Measurements from ENCODE around the gene OR10D3. TPM values are rescaled to one million over a fixed set of nuclear protein-coding genes. Genes with fewer than 3 reads are reported as not detected.
"Not testable (repeated sequence)": the region's sequence is repeated elsewhere in the genome, so short reads cannot be mapped to it uniquely, and the experiment has no call there.

Gene OR10D3, protein sequence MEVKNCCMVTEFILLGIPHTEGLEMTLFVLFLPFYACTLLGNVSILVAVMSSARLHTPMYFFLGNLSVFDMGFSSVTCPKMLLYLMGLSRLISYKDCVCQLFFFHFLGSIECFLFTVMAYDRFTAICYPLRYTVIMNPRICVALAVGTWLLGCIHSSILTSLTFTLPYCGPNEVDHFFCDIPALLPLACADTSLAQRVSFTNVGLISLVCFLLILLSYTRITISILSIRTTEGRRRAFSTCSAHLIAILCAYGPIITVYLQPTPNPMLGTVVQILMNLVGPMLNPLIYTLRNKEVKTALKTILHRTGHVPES
- total RNA-seq (2014; rRNA removed; shearing (Covaris generic)), result not detected in 2 replicates

DNA sequence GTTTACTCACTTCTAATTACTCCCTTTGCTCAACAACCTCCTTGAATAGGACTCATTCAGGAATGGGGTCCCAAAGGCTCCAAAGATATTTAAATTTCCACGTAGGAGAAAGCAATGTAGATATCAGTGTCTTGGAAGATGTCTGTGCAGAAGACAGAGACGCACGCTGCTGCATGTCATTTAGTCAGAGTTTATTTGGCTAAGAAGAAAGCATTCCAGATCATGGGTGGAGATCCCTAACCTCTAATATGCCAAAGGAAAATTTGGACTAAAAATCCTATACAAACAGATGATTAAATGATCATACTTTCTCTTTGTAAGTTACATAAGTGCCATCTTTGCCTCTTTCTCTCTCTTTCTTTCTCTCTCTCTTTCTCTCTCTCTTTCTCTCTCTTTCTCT, at the start of gene OR10D3:
Gene OR10D3, plus strand, starts transcription at position 278 of the 400 bp plus-strand sequence. CDS start 1,925 bp downstream, outside the sequence.
- DNase-seq (ENCODE audit: low spot score), result no peak

DNA sequence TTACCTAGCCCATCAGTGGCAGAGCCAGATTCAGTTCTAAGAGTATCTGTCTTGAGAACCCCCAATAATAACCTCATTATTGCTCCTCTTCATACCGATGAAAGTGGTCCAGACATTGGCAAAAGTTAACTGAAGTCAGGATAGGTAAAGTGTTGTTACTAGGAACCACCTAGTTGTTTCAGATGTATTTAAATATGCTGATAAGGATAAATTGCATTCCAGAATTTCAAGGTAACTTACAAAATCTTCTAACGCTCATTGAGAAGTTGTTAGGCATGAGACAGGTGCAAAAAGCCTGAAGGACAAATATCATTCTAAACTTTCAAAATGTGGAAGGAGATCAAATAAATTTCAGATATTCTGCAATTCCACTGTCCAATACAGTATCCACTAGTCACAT, 40.1 kb upstream of the OR10D3 start:
- DNase-seq (ENCODE audit: low spot score), result no peak

DNA sequence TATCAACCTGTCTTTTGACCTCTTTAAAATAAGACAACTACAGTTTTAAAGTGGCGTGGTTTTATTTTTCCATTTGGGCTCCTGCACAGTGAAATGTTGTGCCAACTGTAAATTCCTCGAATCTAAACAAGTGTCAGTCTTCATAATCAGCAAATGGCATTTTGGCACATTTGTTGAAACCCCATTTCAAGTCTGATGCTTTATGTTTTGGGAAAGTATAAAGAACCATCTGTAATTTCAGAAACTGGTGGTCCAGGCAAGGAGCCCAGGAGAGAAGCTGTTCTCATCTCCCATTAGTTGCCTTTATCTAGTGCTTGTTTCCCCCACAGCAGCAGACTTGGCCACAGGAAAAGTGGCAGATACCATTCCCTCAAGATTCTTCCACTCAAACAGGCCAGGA, 35.2 kb upstream of the OR10D3 start:
- DNase-seq (ENCODE audit: low spot score), result no peak

DNA sequence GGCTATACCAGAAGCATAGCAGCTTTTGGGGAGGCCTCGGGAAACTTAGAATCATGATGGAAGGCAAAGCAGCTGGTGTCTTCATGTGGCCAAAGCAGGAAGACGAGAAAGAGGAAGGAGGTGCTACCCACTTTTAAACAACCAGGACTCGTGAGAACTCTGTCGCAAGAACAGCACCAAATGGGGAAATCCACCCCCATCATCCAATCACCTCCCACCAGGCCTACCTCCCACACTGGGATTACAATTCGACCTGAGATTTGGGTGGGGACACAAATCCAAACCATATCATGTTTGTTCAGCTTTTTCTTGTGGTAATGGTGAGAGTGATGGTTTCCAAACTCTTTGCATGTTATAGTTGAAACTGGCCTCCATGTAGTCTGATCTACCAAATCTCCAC, 32.5 kb upstream of the OR10D3 start:
- no peak for DNase-seq (ENCODE audit: low spot score)

DNA sequence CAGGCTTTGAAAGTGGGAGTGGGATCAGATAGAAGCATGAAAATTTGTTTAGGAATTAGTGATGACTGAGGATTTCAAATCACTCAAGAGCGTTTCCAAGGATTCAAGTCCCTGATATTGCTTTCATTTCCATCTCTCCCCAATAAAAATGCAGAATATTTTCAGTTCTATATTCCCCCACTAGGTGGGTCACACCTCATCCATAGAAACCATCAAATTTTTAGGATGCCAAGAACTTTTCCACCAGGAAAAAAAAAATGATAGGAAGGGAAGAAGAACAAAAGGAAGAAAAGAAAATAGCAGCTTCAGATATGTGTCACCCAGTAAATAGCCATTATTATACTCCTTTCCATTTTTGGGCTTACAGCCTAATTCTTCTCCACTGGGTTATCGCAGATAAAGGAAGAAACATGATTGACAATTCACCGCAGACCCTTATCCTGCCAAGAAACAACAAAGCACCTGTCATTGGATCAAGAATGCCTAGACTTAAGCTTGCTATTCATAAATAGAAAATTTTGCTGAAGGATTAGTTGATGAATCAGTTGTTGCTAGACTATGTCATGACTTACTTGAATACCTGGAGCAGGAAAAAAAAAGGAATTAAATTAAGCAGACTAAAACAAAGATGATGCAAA, 30.3 kb upstream of the OR10D3 start:
- no peak for DNase-seq (ENCODE audit: low spot score)

DNA sequence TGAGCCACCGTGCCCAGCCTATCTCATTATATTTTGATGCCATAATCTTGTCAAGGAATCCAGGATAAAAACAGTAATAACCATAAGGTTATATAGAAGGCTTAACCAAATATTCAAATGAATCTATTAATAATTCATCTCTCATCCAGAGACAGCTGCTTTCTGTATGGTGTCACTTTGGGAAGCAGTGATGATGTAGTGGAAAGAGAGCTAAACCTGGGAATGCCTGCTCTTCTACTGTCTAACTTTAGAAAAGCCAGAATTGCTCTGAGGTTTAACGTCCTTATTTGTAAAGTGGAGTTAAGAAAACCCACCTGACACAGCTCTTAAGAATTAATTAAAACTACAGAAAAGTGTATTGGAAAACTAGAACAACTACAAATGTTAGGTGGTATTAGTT, 29.3 kb upstream of the OR10D3 start:
- DNase-seq (ENCODE audit: low spot score), result no peak

DNA sequence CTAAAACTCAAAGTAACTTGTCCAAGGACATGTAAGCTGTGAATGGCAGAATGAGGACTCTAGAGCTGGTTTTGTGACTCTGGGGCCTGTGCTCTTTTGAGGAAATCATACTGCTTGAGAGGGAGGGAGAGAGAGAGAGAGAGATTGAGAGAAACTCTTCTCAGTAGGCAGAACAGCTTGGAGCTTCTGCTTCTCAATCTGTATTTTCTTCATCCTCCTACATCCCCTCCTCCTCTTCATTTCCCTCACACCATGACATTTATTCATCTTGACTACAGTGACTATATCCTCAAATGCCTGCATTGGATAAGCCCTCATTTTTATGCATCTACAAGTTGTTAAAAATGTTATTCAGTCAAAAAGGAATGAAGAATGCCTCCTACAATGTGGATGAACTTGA, 23.7 kb upstream of the OR10D3 start:
- no peak for DNase-seq (ENCODE audit: low spot score)

DNA sequence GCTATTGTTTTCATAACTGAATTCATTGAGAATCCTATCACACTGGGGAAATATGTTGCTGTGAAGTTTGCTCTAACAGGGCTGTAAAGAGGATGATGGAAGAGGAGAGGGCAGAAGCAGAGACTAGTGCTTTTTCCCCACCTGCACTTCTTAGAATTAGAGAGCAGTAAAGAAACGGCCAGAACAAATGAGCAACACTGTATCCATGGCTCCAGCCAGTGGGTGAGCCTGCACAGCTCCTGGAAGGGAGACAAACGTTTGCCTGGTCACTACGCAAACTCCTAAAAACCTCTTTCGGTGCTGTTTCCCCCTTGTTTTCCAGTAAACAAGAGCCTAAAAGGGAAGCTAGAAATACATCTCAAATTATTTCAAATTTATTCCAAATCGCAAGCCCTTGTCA, 22.2 kb upstream of the OR10D3 start:
- DNase-seq (ENCODE audit: low spot score), result no peak

DNA sequence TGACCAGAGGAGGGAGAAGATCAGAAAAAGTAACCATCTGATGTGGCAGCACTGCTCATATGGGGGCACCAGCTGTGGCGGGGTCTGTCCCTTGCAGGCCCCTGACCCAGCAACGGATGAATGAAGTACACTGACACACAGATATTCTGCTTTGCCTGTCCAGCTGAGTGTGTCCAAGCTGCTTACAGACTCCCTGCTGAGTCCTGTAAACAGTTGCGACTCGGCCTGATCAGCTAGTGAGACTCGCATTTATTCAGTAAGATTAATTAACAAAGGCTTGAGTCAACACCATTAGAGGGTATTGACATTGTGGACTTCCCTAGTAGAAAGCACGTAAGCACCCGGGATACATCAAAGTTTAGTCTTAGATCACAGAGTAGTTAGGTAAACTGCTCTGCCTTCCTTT, 15.3 kb upstream of the OR10D3 start:
- no peak for DNase-seq (ENCODE audit: low spot score)

DNA sequence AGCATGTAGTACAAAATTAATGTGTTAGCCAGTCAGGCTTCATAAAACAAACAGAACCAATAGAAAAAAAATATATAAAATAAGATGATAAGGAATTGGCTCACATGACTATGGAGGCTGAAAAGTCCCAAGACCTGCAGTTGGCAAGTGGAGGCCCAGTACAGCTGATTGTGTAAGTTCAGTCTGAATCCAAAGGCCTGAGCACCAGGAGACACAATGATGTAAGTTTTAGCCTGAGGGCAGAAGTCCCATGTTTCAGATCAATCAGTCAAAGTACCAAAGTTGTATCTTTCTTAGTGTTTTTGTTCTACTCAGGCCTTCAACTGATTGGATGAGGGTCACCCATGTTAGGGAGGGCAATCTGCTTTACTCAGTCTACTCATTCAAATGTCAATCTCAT, 14.3 kb upstream of the OR10D3 start:
- DNase-seq (ENCODE audit: low spot score), result no peak

DNA sequence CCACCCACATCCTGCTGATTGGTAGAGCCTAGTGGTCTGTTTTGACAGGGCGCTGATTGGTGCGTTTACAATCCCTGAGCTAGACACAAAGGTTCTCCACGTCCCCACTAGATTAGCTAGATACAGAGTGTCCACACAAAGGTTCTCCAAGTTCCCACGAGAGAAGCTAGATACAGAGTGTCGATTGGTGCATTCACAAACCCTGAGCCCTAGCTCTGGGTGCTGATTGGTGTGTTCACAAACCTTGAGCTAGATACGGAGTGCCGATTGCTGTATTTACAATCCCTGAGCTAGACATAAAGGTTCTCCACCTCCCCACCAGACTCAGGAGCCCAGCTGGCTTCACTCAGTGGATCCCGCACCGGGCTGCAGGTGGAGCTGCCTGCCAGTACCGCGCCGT, 12.8 kb upstream of the OR10D3 start:
- not testable (repeated sequence) for DNase-seq (ENCODE audit: low spot score)

DNA sequence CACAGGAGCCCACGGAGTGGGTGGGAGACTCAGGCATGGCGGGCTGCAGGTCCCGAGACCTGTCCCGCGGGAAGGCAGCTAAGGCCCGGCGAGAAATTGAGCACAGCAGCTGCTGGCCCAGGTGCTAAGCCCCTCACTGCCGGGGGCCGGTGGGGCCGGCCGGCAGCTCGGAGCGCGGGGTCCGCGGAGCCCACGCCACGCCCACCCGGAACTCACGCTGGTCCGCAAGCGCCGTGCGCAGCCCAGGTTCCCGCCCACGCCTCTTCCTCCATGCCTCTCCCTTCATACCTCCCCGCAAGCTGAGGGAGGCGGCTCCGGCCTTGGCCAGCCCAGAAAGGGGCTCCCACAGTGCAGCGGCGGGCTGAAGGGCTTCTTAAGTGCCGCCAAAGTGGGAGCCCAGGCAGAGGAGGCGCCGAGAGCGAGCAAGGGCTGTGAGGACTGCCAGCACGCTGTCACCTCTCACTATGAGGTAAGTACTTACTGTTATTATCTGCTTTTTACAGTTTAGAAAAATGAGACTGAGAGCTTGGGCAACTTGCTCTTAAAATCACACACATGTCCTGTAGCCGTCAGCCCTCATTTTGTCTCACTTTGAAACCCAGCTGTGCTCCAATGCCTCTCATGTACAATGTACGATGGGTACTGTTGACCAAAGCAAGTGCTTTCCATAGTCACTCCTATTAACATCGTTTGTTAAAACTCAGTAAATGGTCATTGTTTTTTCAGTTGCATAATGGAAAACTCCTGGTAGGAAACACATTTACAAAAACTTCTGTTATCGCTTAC, 12.2 kb upstream of the OR10D3 start:
- DNase-seq (ENCODE audit: low spot score), result no peak

DNA sequence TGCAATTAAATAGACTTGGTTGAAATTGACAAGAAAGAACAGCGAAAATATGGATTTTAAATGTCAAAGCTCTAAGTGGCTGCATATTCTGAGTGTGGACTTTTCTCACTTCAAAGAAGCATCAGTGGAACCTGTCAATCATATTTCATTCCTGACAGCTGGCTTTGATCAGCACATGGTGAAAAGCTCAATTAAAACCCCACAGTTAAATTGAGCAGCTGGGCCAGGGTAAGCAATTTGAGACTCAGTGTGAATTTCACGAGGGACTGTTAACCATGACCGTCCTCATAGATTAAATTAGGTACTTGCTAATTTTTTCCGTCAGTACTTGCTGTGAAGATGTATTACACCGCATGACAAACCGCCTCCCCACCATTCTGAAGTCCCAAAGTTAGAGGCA, 11.0 kb upstream of the OR10D3 start:
- no peak for DNase-seq (ENCODE audit: low spot score)

DNA sequence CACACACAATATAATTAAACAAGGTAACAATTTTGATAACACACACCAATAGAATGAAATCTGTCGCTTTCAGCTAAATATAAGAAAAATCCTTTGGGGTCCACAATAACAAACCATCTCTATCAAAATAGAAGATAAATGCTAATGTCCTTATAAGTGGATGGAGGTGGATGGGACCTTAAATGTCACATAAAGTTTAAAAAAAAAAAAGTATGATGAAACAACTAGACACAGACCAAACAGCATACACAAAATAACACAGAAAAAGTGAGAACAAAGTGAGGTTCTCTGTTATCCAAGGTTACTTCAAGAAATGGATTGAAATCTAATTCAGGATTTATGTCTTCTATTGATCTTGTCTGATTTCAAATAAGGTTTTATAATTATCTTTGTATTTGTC, 10.5 kb upstream of the OR10D3 start:
- no peak for DNase-seq (ENCODE audit: low spot score)

DNA sequence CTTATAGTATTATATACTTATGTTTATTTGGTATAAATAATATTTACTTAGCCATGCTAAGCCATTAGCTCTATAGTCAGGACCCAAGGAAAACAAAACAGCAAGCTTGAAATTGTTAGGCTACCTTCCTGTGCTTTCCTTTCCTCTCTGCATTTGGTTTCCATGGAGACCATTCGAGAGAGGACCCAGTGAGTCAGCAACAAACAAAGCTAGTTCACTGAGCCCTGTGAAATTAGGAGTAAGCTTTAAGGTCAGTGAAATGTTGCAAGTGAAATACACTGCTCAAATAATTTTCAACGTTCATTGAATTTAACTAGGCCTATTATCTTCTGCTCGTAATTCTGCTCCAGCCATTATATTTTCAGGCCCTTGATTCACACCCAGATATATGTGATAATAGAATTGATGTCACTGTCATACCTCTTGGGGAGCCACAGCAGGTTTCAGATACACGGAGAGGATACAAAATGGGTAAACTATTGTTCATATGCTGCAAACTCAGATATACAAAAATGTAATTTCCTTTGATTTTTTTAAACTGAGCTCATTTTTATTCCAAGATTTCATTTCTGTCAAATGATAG, 9.1 kb upstream of the OR10D3 start:
- DNase-seq (ENCODE audit: low spot score), result no peak

DNA sequence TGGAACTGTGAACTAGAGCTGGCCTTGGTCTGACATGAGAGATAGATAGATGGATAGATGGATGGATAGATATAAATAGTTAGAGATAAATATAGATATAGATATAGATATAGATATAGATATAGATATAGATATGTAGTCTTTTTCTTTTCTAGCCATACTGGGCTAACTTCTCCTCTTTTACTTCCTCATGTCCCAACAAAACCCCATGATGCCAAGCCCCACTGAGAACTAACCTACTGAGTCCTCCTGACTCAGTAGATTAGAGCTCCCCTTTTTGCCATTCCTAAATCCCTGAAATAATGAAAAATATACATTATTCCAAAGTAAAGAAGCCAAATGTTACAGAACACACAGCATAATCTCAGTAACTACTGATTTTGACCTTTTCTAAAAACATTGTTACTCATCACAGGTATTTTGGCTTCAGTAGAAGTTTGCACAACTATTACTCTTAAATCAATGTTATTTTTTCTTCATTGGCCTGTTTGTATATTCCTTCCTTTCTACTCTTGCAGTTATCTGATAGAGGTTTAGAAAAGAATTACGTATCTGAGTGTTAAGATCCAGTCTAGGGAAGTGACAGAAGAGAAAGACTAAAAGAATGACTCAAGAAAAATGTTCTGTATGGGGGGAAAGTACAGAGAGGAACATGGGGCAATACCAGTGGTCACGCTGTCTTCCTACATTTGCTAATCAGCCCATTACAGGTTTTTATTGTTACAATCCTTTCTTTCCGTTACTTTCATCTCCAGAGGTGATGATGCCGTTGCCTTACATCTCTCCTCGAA, 6.0 kb upstream of the OR10D3 start:
- DNase-seq (ENCODE audit: low spot score), result no peak

DNA sequence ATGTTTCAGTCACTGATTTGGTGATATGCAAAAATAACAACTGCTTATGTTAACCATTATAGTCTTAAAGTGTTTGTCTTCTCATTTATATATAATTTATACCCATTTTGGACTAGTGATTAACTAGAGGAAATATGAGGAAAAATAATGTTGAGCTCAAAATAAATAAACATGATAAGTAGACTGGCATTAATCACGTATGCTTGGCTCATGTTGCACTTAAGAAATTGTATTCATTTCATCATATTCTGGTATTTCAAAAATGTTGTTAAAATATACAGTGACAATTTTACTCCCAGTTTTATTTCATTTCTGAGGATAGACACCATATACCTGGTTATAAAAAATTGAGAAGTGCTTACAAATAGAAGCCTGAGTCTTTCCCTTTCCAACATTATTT, 3.8 kb upstream of the OR10D3 start:
- no peak for DNase-seq (ENCODE audit: low spot score)

DNA sequence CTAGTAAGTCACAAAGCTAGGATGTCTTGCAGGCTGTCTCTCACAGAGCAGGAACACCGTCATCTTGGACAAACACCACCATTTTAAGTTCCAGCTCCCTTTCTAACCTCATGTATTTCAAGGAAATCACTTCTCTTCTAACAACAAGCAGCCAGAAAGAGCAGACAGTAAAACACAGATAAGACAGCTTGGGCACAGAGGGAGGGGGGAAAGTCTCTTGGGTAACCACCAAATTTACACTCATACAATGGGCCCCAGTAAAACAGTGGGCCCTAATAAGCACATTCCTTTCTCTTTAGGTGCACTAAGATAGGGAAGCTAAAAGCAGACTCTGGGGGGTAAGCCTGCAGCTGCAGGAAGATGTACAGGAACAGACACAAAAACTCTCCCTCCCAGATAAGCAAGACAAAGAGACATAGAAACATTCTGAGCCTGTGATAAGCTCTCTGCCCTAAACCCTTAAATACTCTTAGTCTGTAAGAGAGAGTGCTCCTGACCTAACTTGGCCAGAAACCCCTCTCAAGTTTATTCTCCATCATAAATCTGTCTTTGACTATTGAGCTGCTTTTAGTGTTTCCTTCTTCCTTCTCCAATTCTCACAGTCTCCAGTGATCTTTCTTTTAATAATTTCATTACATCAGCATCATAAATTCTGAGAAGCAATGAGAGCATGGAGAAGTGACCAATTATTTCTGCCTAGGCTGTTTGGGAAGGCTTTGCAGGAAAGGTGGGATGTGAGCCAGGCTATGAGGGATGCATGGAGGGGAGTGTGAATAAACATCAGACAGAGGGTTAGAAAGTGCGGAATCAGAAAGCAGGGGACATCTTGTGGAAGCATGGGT, 7.4 kb downstream of the OR10D3 start:
- DNase-seq (ENCODE audit: low spot score), result no peak

DNA sequence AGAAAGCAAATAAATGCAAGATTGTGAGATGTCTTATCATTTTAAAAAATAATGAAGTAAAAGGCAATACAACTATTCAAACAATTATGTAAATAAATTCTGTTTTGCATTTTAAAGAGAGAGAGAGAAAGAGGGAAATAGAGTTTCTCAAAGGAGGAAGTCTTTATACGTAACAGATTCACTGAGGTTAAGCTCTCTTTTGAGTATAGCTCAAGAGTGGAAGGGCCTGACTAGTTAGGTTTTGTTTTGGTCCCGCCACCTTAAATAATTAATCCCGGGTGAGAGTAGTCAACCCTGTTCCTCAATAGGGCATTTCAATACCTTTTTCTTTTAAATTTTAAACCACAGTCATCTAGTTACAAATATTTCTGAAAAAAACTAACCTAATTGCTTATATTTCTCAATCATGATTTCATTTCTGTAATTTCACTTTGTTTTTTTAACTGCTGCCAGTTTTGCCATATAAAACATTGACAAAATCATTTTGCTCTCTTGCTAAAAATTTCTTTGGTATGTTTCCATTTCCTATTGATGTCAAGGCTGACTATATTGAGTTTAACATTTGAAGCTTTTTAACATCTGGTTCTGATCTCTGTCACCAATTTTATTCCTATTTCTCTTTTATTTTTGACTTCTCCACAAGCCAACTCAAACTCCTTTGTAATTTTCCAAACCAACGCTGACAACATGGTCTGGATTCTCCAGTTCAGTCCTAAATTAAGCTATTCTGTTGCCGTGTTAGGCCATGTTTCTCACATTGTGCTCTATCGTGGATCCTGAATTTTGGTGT, 10.3 kb downstream of the OR10D3 start:
- DNase-seq (ENCODE audit: low spot score), result no peak
